GM19240 (cell line): ENCODE measurements around the gene CGGBP1.
"Not testable (repeated sequence)": the region's sequence is repeated elsewhere in the genome, so short reads cannot be mapped to it uniquely, and the experiment has no call there.

Experiments
- DNase-seq: peaks from one replicate; pipeline ENCODE4 v3.0.0; 2011; ENCODE audit warnings: low spot score; ENCODE audit not compliant: insufficient read length

CGGBP1 gene

DNA sequence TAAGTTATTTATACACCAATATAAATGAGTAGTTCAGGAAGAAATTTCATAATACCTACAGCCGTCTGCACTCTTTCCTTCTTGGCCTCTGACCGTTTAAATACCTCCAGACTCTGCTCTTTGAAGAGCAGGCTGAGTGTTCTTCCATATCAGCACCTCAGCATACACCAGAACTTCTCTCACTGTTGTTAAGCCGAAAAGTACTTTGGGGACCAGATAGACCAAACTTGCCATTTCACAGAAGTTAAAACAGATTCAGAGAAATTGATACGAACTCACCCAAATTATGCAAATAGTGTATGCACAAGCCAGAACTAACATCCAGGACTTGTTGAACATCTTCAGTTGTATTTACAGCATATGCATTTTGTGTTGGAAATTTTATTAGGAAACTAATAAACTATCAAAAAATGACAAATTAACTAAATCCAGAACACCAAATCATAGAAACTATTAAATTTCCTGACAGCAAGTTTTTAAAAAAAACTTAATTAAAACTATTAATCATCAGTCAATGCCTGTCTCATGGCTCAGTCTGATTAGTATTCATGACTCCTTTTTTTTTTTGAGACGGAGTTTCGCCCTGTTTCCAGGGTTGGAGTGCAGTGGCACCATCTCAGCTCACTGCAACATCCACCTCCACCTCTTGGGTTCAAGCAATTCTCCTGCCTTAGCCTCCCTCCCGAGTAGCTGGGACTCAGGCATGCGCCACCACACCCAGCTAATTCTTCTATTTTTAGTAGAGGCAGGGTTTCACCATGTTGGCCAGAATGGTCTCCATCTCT is 24.1 kb downstream of the CGGBP1 start:
- DNase-seq: no peak

DNA sequence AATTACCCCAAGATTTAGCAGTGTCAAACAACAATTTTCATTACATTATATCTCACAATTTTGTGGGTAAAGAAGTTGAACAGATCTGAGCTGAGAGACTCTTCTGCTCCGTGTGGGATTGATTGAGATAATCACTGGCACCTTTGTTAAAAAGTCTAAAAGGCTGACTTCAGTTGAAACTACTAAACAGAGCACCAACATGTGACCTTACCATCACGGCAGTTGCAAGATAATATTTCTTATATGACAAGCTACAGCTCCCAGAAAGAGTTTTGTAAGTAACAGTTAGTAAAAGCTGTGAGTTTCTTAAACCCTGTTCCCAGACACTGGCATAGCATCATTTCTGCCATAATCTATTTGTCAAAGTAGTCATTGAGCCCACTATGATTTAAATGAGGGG is 25.0 kb downstream of the CGGBP1 start:
- no peak for DNase-seq

DNA sequence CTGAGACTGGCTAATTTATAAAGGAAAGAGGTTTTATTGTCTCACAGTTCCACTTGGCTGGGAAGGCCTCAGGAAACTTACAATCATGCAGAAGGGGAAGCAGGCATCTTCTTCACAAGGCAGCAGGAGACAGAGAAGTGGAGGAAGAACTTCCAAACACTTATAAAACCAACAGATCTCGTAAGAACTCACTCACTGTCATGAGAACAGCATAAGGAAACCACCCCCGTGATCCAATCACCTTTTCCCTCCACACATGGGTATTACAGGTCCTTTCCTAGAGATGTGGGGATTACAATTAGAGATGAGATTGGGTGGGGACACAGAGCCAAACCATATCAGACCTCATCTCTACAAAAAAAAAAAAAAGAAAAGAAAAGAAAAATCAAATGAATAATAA is 25.7 kb downstream of the CGGBP1 start:
- no peak for DNase-seq

DNA sequence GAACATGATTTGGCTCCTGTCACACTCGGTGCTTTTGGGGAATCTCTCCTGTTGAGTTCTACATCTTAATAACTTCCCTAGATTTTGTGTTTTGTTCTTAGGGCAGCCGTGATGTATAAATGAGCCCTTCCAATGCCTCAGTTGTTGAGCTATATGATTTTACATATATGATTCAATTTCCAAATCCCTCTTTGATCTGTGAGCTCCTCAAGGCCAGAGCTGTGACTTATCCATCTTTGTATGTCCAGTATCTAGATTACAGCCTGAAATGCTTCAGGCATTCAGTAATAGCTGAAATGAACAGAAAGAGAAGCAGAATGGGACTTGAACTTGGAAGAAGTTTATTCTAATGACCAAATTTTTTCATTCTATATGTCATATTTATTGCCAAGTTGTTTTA is 26.6 kb downstream of the CGGBP1 start:
- no peak for DNase-seq

DNA sequence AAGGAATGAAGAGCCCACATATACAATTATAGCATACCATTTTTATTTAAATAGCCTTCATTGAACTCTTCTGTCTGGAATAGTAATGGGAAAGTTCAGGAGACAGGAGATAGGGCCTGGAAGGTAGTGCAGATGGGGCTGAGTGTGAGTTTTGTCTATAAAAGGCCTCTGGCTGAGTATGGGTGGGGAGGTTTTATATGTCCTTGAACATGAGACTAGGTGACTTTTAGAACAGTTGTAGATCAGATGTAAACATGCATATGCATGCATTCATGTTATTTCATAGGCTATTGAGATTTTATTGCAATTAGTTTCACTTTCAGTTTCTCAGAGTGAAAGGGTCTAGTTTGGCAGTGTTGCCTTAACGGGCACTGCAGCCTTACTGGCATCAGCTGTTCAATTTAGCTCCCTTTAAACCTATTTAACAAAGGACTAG is 27.1 kb downstream of the CGGBP1 start:
- no peak for DNase-seq

DNA sequence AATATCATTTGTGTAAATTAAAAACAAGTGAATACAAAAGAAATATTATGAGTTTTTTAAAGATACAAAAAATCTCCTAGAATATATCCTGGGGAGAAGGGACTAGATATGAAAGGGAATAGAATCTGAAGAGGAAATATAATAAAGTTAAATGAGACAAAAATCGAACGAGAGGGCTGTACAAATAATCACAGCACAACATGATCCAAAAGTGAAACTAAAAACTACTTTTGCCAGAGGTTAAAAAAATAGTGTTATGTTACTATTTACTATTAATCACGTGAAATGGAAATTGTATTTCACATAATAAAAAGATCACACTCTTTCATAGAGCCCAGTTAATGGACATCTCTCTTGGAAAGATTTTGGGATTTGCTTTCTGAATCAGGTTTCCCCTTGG is 28.6 kb downstream of the CGGBP1 start:
- no peak for DNase-seq

DNA sequence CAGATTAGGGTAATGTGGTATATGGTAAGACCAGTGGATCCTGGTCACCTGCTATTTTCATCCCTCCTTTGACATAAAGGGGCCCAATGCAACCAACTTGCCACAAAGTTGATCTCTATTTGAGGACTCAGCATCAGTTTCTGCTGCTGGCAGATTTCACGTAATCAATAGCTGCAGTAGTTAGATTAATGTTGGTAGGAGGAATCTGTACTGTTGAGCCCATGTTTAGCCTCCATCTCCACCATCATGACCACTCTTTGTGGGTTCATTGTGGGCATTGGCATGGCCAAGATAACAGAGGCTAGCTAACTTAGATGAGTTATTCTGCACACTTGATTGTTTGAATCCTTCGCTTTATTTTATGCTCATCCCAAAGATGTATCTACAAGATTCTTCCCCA is 29.9 kb downstream of the CGGBP1 start:
- DNase-seq: no peak

DNA sequence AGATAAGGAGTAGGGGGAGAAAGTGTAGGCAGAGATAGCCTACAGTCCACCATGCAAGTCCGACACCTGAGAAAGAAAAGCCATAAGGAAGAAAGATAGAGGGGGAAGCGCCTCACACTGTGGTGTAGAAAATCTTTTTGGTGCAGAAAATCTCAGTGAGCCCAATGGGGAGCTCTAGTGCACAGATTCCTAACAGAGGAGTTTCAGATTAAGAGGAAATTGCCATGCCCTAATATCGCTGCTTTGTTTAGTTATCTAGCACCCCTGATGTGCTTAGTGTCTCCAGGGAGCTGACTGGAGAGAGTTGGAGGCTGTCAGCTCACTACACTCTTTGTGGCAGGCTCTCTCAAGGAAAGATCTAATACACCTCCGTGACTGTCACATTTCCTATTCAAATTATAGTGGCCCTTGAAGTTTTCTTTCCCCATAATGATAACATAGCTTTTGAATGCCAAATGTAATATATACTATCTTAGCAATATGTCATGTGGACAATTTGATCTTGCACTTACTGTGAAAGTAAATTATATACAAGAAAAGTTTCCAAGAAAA is 33.7 kb downstream of the CGGBP1 start:
- DNase-seq: no peak

DNA sequence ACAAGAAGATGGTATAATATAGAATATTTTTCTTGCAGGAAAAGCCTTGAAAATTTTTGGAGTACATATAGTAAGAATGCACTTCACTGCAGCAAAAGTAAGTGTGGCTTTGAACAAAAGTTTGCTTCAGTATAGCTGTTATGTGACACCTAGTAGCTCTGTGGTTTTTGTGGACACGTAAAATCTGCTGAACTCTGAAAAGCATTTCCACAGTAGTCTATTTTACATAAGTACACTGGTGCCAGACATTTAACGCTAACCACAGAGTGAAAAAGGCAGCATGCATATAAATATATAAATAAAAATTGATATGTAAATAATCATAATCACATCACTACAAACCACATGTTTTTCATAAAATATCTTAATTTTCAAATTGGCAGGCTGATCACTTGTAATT is 39.8 kb downstream of the CGGBP1 start:
- DNase-seq: peak; percentile 38

DNA sequence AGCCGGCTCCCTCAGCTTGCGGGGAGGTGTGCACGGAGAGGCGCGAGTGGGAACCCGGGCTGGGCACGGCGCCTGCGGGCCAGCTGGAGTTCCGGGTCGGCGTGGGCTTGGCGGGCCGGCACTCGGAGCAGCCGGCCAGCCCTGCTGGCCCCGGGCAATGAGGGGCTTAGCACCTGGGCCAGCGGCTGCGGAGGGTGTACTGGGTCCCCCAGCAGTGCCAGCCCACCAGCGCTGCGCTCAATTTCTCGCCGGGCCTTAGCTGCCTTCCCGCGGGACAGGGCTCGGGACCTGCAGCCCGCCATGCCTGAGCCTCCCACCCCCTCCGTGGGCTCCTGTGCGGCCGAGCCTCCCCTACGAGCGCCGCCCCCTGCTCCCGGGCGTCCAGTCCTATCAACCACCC is 43.1 kb downstream of the CGGBP1 start:
- DNase-seq: not testable (repeated sequence)

DNA sequence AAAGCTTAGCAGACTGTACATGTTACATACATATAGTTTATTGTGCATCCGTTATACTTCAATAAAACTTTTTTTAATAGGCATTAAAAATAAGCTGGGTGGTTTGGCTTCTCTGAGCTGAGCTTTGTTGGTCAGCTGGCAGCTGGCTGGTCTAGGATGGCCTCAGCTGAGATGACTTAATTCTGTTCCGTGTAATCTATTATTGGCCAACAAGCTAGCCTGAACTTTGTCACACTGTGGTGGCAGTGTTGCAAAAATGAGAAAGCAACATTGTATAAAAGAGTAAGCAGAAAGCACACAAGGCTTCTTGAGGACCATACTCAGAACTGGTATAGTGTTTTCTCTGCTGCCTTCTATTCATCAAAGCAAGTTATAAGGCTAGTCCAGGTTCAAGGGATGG is 45.2 kb downstream of the CGGBP1 start:
- no peak for DNase-seq

DNA sequence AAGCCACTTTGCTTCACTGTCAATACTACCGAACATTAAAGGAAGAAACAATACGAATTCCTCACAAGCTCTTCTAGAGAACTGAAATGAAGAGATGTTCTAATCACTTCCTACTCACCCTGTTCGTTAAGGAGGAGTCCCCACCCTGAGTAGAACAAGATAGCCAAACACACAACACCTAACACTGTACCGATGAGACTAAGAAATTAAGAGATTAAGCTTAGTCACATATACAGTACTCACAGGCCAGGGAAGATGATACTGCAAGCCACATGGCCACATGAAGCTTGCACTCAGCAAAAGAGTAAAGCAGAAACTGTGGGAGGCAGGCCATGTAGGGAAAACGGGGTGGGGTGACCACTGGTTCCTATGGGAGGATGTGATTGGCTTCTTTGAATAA is 48.0 kb downstream of the CGGBP1 start:
- DNase-seq: no peak

DNA sequence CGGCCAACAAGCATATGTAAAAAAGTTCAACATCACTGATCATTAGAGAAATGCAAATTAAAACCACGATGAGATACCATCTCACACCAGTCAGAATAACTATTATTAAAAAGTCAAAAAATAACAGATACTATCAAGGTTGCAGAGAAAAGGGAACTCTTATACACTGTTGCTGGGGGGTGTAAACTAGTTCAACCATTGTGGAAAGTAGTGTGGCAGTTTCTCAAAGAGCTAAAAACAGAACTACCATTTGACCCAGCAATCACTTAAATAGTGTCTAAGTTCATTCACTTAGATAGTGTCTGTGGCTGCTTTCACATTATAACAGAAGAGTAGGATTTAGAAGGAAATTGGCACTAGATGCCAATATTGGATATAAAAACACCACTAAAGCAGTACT is 49.7 kb downstream of the CGGBP1 start:
- no peak for DNase-seq

DNA sequence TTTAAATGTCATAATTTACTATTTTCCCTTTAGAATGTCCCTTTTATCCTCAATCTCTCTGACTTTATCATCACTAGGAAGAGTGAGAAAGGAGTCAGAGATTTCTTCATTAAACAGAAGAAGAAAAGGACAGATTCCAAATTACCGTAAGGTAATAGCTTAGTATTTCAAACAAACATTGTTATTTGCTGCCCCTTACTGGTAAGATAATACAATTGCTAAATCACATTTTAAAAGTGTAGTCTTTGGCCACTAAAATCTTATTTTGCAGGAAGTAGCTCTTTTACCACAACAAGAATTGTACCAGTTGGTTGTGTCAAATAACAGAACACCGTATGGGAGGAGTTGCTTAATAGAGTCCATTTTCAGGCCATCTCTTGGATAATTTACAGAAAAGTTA is 53.7 kb downstream of the CGGBP1 start:
- DNase-seq: no peak

DNA sequence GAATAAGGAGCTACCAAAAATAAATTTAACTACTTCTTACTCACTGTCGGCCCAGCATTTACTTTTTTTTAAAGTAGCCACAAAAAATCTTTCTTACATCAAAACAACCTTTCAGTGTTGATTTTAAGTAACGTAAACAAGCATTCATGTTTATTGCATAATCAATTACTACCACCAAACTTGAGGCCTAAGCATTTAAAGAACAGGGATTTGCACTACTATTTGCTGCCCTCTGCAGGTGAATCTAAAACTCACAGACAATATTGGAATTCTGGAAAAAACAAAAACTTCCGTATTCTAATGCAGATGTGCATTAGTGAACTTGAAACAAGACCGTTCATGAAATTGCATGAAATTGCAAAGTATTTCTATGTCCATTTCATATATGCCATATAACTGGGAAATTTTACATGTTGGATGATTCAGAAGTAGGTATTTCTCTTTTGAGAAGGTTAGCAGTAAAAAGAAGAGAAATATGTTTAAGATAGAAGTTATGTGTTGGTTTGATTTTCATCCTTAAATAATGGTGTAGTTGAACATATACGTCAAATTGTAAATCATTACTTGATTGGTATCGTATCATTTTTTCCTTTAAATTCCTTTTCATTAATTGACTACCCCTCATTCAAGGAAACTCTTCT is 55.6 kb downstream of the CGGBP1 start:
- no peak for DNase-seq

DNA sequence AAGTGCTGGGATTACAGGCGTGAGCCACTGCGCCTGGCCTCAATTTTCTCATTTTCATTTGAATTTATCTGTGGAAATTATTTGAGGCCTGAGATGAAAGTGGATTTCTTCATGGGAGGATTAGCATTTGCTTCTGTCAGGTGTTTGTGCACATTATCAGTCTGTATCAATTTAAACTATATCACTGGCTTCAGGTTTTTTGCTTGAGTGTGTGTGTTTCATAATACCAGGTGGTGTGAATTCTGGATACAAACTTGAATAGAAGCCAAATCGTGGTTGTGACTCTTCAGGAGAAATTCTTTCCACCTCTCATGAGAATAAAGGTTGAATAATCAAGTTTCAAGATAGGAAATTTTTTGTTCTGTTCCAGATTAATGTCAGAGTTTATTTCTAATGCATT is 56.4 kb downstream of the CGGBP1 start:
- DNase-seq: no peak
